Measurements from ENCODE around the gene LCN10.
A peak's percentile ranks its signal among the peaks of the same experiment; 100 is the strongest.
"Not testable (repeated sequence)": the region's sequence is repeated elsewhere in the genome, so short reads cannot be mapped to it uniquely, and the experiment has no call there.

The LCN10 gene

DNA sequence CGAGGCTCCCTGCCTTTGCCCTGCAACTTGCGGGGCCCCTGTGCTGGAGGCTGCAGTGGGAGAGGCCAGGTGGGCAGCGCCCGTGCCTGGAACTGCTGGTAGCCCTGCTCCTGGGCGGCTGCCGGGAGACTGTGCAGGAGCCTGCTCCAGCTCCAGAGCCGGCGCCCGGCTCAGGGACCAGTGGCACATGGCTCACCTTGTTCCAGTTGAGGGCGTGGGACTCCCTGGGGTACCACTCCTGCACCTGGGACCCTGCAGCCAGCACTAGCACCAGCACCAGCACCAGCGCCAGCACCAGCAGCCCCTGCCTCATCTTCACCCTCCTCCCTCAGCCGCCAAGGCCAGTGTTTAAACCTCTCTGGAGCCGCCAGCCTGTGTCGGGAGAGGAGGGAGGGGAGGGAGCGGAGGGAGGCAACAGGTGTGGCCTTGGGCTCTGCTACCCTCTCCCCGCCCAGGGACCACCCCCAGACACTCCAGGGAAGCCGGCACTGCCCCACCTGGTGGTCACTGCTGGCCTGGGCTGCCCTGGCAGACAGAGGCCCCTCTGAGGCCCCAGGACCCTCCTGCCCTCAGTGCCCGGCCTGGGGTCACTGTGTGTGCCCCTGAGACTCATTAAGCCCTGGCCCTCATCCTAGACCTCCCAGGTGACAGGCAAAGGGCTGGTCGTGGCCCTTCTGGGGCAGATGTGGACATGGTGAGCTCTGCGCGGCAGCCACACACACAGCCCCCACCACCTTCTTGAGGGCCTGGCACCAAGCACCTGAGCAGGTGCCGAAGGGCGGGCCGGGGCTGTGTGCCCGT, at the start of gene LCN10:
LCN10 (minus strand) TSS at position 350 of the 801 bp plus-strand sequence; CDS start at position 313, 37 bp downstream.
- DNase-seq (ENCODE audit: low spot score): no peak

DNA sequence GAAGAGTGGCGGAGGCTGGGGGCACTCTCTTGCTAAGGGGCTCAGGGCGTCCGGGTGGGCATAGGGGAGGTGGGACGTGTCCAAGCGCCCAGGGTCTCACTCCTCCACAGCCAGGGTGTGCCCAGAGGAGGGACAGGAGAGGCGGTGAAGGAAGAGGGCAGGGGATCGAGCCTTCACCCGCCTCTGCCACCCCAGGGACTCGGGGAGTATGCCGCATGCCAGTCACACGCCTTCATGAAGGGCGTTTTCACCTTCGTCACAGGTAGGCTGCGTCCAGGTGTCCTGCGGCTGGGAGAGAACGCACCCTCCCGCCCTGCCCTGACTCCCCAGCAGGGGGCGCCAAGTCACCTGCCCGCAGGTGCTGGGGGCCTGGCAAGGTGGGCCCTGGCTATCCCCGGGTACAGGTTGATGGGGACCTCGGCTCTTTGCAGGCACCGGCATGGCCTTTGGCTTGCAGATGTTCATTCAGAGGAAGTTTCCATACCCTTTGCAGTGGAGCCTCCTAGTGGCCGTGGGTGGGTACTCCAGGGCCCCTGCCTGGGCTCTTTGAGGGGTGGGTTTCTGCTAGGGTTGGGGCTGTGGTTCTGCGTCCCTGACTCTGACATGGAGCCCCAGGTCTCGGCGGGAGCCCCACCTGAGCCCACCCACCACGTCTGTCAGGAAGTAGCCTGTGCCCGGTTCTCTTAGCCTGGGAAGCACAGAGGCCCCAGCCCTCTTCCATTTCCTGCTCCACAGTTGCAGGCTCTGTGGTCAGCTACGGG, 49.0 kb upstream of the LCN10 start:
- DNase-seq (ENCODE audit: low spot score): peak; percentile 41

DNA sequence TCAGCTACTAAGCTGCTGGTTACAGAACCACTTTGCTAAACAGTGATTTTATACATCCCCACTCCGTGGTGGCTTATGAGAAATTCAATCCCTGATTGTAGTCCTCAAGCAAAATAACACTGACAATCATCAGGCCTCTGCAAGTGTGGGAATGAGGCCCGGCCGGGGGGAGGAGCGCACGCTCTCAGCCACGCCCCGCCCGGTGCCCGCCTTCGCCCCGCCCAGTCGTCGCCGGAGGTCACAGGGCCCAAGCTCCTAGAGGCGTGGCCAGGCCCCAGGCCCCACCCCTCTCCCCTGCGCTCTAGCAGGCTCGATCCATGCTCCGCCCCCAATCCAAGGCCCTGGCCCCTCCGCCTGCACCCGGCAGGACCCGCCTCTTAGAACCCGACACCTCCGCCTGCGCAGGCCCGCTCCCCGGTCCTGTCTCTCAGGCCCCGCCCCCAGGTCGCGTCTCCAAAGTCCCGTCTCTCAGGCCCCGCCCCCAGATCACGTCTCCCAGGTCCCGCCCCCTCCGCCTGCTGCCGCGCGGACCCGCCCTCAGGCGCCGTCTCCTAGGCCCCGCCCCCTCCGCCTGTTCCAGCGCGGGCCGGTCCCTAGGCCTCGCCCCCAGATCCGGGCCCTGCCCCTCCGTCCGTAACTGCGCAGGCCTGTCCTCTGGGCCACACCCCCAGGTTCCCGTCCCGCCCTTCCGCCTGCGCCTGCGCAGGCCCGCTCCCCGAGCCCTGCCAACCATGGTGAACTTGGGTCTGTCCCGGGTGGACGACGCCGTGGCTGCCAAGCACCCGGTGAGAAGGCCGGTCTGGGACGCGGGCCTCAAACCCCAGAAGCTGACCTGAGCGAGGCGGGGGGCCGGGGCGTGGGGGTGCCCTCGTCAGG, 48.1 kb upstream of the LCN10 start, which contains the start of gene TMEM141:
TMEM141 (plus strand) TSS at position 705 of the 876 bp plus-strand sequence; CDS start at position 732, 27 bp downstream.
- peak; percentile 100 for DNase-seq (ENCODE audit: low spot score)

DNA sequence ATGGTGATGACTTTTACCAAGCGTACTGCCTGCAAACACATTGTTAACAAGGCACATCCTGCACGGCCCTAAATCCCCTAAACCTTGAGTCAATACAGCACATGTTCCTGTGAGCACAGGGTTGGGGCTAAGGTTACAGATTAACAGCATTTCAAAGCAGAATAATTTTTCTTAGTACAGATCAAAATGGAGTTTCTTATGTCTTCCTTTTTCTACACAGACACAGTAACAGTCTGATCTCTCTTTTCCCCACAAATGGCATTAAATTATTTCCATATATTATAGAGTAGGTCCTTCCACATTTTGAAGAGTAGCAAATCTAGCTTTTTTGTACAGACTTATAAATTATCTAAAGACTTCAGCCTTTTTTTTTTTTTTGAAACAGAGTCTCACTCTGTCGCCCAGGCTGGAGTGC, 46.8 kb upstream of the LCN10 start:
- DNase-seq (ENCODE audit: low spot score): no peak

DNA sequence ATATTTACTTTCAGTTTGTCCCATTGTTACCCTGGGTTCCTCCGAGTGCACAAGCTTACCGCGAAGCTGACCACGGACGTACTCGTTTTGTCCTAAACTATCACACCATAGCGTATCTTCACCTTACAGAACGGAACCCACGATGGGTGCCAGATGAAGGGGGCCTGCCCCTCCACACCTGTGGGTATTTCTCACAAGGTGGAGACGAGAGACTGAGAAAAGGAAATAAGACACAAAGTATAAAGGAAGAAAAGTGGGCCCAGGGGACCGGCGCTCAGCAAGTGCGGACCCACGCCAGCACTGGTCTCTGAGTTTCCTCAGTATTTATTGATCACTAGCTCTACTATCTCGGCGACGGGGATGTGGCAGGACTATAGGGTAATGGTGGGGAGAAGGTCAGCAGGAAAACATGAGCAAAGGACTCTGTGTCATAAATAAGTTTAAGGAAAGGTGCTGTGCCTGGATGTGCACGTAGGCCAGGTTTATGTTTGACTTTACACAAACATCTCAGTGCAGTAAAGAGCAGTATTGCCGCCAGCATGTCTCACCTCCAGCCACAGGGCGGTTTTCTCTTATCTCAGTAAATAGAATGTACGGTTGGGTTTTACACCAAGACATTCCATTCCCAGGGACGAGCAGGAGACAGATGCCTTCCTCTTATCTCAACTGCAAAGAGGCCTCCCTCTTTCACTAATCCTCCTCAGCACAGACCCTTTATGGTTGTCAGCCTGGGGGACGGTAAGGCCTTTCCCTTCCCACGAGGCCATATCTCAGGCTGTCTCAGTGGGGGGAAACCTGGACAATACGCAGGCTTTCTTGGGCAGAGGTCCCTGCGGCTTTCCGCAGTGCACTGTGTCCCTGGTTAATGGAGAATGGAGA, 46.1 kb upstream of the LCN10 start:
- not testable (repeated sequence) for DNase-seq (ENCODE audit: low spot score)

DNA sequence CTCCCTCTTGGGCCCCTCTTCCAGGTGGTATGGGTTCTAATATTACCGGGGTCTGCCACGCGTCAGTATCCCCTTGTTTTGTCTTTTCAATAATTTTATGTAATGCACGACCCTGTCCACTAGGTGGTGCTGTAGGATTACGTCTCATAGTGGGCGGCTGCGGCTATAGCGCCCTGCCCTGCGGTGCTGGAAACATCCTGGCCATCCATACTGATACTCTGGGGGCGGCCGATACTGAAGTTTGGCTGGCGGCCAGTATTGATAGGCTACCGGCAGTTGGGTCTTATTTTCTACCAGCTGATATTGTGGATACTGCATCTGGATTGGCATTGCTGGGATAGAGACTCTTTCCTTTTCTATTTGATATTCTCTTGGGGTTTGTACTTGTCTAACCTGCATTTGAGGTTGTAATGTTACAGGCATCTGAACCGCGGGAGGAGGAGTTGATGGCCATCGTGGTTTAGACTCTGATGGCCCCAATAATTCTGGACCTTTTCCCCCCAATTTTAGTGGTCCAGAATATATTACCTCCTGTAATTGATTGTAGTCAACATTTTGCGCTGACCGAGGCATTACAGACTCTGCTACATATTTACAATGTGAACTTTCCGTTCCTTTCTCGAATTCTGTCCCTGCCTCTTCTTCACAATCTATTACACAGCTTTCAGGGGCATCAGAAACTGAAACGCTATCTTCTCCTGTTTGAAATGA, 45.1 kb upstream of the LCN10 start:
- DNase-seq (ENCODE audit: low spot score): peak; percentile 78

DNA sequence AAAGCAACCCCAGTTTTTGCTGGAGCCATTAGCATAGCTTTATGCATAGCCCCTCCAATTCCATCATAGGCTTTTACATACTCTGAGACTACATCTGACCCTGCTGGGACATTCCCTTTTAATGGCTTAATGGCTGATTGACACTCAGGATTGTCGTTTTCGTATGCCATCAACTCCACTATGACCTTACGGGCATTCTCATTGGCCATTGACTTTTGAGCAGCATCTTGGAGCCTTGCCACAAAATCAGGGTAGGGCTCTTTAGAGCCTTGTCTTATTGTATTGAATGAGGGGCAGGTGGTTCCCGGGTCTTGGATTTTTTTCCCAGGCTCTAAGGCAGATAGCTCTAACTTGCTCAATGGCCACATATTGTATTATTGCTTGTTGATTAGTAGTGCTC, 44.2 kb upstream of the LCN10 start:
- DNase-seq (ENCODE audit: low spot score): not testable (repeated sequence)

DNA sequence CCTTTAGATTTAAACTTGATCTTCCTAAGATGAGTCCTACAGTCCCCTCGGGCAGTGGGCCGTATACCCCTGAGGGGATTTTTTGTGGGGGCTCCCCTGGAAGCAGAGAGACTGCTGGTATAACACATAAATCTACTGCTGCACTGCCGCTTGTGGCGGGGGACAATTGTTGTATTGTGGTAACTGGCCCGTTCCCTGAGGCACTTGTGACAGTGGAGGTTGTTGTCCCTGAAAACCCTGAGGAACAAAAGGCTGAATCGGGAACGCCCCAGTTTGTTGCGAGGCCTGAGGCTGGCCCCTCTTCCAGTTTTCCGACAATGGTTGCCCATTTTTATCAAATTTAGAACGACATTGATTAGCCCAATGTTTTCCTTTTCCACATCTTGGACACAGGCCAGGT, 43.7 kb upstream of the LCN10 start:
- DNase-seq (ENCODE audit: low spot score): no peak

DNA sequence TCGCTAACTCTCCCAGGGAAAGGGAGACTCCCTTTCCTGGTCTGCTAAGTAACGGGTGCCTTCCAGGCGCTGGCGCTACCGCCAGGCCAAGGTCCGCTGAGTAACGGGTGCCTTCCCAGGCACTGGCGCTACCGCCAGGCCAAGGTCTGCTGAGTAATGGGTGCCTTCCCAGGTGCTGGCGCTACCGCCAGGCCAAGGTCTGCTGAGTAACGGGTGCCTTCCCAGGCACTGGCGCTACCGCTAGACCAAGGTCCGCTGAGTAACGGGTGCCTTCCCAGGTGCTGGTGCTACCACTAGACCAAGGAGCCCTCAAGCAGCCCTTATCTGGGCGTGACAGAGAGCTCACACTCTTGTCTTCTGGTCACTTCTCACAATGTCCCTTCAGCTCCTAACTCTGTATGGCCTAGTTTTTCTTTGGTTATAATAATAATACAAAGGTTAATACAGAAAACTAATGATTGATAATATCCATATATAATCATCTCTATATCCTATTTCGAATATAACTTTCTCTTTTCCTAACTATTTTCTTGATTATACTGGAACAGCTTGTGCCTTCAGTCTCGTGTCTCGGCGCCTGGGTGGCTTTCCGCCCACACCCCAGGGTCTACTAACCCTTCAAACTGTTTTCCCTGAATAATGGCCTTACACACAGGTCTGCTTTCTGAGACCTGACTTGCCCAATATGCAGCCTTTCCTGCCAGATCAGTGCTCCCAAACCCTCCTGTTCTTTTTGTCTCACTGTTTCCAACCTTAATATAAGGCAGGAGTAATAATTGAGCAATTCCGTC, 43.0 kb upstream of the LCN10 start:
- DNase-seq (ENCODE audit: low spot score): not testable (repeated sequence)

DNA sequence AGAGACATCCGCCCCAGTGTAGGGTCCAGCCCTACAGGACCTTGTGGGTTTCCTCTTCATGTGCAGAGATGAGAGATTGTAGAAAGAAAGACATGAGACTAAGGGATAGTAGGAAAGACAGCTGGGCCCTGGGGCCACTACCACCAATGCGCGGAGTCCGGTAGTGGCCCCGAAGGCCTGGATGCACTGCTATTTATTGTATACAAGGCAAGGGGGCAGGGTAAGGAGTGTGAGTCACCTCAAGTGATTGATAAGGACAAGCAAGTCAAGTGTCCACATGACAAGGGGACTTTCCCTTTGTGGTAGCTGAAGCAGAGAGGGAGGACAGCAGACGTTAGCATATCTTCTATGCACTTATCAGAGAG, 42.2 kb upstream of the LCN10 start:
- no peak for DNase-seq (ENCODE audit: low spot score)

DNA sequence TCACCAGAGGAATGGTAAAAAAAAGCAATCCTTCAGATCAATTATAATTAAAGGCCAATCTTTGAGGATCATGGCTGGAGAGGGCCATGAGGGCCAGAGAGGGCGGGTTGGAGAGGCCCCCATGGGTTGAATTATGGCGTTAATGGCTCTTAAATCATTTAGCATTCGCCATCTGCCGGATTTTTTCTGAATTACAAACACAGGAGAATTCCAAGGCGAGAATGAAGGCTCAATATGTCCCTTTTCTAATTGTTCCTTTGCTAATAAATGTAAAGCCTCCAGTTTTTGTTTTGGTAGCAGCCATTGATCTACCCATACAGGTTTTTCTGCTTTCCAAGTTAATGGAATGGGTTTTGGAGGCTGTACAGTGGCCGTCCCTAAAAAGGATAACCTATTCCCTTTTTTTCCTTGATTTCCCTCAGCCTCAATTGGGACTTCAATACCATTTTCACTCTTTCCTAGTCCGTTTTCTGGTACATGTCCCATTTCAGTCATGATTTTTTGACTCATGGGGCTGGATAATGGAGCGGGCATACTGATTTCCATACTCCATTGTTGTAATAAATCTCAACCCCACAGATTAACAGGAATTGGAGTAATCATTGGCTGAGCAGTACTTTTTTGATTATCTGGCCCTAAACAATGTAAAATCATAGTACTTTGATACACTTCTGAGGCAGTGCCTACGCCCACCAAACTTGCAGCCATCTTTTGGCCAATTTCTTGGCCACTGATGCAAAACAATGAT, 41.7 kb upstream of the LCN10 start:
- DNase-seq (ENCODE audit: low spot score): no peak

DNA sequence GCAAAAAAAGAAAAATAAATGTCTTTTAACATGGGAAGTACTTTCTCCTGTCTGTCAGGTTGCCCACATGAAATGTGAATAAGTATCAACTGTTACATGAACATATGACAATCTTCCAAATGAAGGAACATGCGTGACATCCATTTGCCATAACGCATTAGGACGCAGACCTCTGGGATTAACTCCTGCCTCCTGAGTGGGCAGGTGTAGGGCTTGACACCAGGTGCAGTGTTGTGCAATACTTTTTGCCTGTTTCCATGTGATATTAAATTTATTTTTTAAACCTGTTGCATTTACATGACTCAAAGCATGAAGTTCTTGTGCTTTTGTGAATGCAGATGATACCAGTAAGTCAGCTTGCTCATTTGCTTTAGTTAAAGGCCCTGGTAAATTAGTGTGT, 39.7 kb upstream of the LCN10 start:
- no peak for DNase-seq (ENCODE audit: low spot score)

DNA sequence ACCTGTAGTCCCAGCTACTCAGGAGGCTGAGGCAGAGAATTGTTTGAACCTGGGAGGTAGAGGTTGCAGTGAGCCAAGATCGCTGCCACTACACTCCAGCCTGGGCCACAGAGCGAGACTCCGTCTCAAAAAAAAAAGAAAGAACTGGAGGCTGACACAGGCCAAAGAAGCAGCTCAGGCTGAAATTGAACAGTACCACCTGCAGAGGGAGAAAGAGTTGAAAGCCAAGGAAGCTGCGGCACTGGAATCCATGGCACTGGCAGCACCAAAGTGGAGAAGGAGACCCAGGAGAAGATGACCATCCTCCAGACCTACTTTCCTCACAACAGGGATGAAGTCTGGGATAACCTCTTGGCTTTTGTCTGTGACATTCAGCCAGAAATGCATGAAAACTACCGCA, 37.1 kb upstream of the LCN10 start:
- DNase-seq (ENCODE audit: low spot score): no peak

DNA sequence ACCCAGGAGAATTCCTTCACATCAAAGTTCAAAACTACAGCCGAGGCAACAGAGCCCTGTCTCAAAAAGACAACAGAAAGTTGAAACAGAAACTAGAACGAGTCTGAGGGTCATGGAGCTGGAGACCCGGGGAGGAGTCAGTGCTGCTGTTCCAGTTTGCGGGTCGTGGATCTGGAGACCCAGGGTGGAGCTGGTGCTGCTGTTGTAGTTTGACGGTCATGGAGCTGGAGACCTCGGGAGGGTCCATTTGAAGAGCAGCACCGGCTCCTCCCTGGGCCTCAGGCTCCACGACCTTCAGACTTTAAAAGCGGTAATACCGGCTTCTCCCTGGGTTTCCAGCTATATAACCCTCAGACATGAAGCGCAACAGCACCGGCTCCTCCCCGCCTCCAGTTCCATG, 34.6 kb upstream of the LCN10 start:
- DNase-seq (ENCODE audit: low spot score): no peak

DNA sequence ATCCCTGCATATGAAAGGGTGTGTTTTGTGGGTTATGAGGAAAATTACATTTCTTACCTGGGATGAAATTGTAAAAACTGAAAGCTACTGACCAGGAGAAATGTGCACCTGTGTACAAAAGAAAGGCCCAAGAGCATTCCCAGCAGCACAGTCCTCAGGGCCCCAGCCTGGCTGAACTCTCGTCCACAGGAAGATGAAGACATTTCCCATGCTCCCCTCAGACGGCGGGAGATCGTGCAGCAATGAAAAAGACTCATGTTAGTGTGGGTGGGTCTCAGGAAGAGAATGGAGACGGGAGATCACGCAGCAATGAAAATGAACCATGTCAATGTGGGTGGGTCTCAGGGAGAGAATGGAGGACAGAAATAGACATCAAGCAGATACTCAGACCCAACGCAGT, 34.2 kb upstream of the LCN10 start:
- no peak for DNase-seq (ENCODE audit: low spot score)

DNA sequence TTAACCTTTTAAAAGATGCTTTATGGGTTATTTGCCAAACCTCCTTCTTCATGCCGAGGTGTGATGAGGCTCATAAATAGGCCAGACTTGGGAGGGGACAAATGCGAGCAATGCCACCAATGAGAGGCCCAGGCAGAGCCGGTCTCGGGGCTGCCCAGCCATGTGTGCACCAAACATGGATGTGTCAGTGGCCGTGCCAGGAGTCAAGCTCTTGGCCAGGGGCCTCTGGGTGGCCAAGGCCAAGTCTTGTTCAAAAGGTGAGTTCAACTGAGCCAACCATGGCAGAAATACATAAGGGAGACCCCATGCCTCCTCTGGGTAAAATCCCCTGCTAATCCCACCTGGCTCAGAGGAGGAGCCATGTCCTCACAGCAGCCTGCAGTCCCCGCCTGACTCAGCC, 32.5 kb upstream of the LCN10 start:
- DNase-seq (ENCODE audit: low spot score): no peak

DNA sequence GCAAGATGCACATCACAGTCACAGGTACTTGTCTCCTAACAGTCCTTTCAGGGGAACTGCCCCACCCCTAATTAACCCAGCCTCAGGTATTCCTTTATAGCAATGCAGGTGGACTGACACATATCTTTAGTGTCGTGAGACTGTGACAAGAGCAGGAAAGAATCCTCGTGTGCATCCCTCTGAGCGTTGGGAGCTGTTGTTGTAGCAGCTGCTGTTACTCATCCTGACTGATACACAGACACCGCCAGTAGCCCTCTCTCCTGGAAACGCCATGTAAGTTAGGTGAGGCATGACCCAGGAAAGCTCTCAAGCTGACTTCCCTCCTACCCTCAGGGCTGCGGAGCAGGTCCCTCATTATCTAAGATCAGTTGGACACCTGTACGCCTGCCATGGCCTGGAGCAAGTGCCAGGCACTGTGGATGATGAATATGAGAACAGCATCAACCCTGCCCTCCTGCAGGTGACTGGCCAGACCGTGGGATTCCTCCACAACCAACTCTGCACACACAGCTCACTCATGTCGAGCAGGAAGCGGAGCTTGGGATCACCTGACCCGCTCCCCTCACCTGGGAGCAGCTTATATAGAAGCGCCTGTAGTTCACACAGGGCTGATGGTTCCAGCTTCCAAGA, 31.8 kb upstream of the LCN10 start:
- no peak for DNase-seq (ENCODE audit: low spot score)

DNA sequence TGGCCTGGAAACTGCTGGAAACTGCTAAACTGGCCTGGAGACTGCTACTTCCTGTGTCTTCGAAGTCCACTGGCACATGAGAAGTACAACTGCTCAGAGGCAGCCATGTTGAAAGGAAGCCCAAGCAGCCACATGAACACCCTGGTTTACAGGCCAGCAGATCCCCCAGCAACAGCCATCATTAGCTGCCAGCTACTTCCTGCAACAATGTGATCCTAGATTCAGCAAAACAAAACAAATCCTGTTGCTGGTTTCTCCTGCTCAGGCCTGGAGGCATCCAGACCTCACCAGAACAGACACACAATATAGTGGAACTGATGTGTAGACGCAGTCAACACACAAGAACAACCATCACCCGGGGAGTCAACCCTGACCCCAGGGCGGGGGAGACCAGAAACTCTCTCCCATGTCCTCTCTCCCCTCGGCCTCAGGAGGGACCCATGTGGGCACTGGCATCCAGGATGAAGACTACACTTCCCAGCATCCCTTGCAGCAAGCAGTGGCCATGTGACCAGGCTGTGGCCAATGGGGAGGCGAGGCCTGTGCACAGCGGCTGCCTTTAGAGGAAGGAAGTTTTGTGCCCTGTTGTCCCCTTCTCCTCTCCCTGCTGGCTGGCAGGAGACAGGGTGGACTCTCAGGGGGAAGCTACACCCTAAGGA, 30.8 kb upstream of the LCN10 start:
- DNase-seq (ENCODE audit: low spot score): no peak
